ENCODE data around the gene MIER2.
A peak's percentile ranks its signal among the peaks of the same experiment; 100 is the strongest.

The MIER2 gene

DNA sequence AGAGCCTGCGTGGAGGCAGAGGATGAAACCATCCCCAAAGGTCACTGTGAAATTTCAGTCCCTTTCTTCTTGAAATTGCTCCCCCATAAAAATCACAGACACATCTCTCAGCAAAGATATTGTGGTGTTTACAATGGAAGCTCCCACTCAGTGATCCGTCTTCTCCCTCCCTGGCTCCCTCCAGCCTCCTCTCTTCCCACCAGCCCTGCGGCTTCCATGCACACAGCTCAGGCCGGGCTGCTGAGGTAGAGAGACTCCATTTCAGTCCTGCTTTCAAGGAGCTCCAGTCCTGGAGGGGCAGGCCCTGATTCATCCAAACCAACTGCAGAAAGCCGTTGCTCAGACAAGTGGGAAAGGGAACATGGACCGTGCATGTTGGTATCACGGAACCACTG, 24.0 kb upstream of the MIER2 start:
- no peak overlapping the region for H3K9ac ChIP-seq (ENCODE audit: low read depth, low read length, poor library complexity)
- H3K18ac ChIP-seq (ENCODE audit: low read length): no peak overlapping the region
- peak overlapping the region; percentile 25 for H3K14ac ChIP-seq (ENCODE audit: low read length)
- H3K27ac ChIP-seq (replicated peaks; ENCODE audit: low read length): no peak overlapping the region
- peaks cover 0 to 25% (median 0%) of the 10 kb centered on the region in 3 experiments for H3K27me3 ChIP-seq (ENCODE audit: control insufficient read depth in 3 of 3, insufficient read depth in 3 of 3, low read depth in 1 of 3, low read length in 3 of 3)
- H3K4me3 ChIP-seq (ENCODE audit: low read length in 2 of 2): no peak overlapping the region
- no peak overlapping the region for H4K91ac ChIP-seq (ENCODE audit: low read depth, low read length, poor library complexity)
- H4K8ac ChIP-seq (ENCODE audit: low read depth, low read length): no peak overlapping the region
- H3K4me1 ChIP-seq (ENCODE audit: control insufficient read depth in 2 of 2, insufficient read depth in 1 of 2, low read depth in 1 of 2, low read length in 2 of 2): no peaks in the 10 kb centered on the region
- H3K9me3 ChIP-seq (replicated peaks in 1 of 2; ENCODE audit: control insufficient read depth in 2 of 2, insufficient read depth in 1 of 2, low read depth in 1 of 2, low read length in 2 of 2): peaks cover 0 to 2% of the 10 kb centered on the region in 2 donors
- no peak overlapping the region for H3K4me2 ChIP-seq (ENCODE audit: insufficient read depth, low read length, poor library complexity, severe bottlenecking)
- H2BK15ac ChIP-seq (ENCODE audit: low read length): peak overlapping the region; percentile 30
- H3K79me1 ChIP-seq (ENCODE audit: low read depth, low read length): no peaks in the 10 kb centered on the region
- no peak overlapping the region for H3K4ac ChIP-seq (ENCODE audit: low read length)
- H2BK120ac ChIP-seq (ENCODE audit: low read depth, low read length): no peak overlapping the region
- H2AFZ ChIP-seq (ENCODE audit: low read length): peak overlapping the region; percentile 67
- no peak overlapping the region for H2AK5ac ChIP-seq (ENCODE audit: low read depth, low read length)
- no CpG with 5 or more reads among the region's 7 CpGs for WGBS, 2 donors (ENCODE audit: extremely low coverage in 2 of 2, insufficient read length in 2 of 2, insufficient replicate concordance in 1 of 2)
- DNase-seq (ENCODE audit: low spot score): no peak
- peak overlapping the region; percentile 58 for H2BK12ac ChIP-seq (ENCODE audit: low read length)
- peak overlapping the region; percentile 68 for H2BK5ac ChIP-seq (ENCODE audit: low read length)
- H3K36me3 ChIP-seq (replicated peaks in 1 of 2; ENCODE audit: control insufficient read depth in 2 of 2, insufficient read depth in 2 of 2, low read length in 2 of 2): no peaks in the 10 kb centered on the region
- H3K23ac ChIP-seq (ENCODE audit: low read depth, low read length, poor library complexity): no peak overlapping the region

GRCh38 chr19:367963-368629, 23.5 kb upstream of the MIER2 start:
- H3K27me3 ChIP-seq (ENCODE audit: control insufficient read depth in 3 of 3, insufficient read depth in 3 of 3, low read depth in 1 of 3, low read length in 3 of 3): peaks cover 0 to 21% (median 0%) of the 10 kb centered on the region in 3 experiments
- H3K79me1 ChIP-seq (ENCODE audit: low read depth, low read length): no peaks in the 10 kb centered on the region
- no peak overlapping the region for H3K4me2 ChIP-seq (ENCODE audit: insufficient read depth, low read length, poor library complexity, severe bottlenecking)
- no peak overlapping the region for H3K23ac ChIP-seq (ENCODE audit: low read depth, low read length, poor library complexity)
- H3K27ac ChIP-seq (replicated peaks; ENCODE audit: low read length): no peak overlapping the region
- peak overlapping the region; percentile 68 for H2BK5ac ChIP-seq (ENCODE audit: low read length)
- no peak overlapping the region for H2BK12ac ChIP-seq (ENCODE audit: low read length)
- no peak overlapping the region for H4K8ac ChIP-seq (ENCODE audit: low read depth, low read length)
- no peak overlapping the region for H2BK120ac ChIP-seq (ENCODE audit: low read depth, low read length)
- no peak for DNase-seq (ENCODE audit: low spot score)
- H2BK15ac ChIP-seq (ENCODE audit: low read length): peak overlapping the region; percentile 30
- no peak overlapping the region for H2AK5ac ChIP-seq (ENCODE audit: low read depth, low read length)
- no peak overlapping the region for H3K9ac ChIP-seq (ENCODE audit: low read depth, low read length, poor library complexity)
- no peak overlapping the region for H2AFZ ChIP-seq (ENCODE audit: low read length)
- H3K36me3 ChIP-seq (replicated peaks in 1 of 2; ENCODE audit: control insufficient read depth in 2 of 2, insufficient read depth in 2 of 2, low read length in 2 of 2): no peaks in the 10 kb centered on the region
- H3K4ac ChIP-seq (ENCODE audit: low read length): no peak overlapping the region
- peaks cover 0 to 2% of the 10 kb centered on the region in 2 donors for H3K9me3 ChIP-seq (replicated peaks in 1 of 2; ENCODE audit: control insufficient read depth in 2 of 2, insufficient read depth in 1 of 2, low read depth in 1 of 2, low read length in 2 of 2)
- no peak overlapping the region for H3K4me3 ChIP-seq (ENCODE audit: low read length in 2 of 2)
- no peak overlapping the region for H4K91ac ChIP-seq (ENCODE audit: low read depth, low read length, poor library complexity)
- WGBS, 2 donors (ENCODE audit: extremely low coverage in 2 of 2, insufficient read length in 2 of 2, insufficient replicate concordance in 1 of 2): no CpG with 5 or more reads among the region's 22 CpGs
- H3K18ac ChIP-seq (ENCODE audit: low read length): peak overlapping the region; percentile 76
- H3K14ac ChIP-seq (ENCODE audit: low read length): peak overlapping the region; percentile 71
- no peaks in the 10 kb centered on the region for H3K4me1 ChIP-seq (ENCODE audit: control insufficient read depth in 2 of 2, insufficient read depth in 1 of 2, low read depth in 1 of 2, low read length in 2 of 2)

DNA sequence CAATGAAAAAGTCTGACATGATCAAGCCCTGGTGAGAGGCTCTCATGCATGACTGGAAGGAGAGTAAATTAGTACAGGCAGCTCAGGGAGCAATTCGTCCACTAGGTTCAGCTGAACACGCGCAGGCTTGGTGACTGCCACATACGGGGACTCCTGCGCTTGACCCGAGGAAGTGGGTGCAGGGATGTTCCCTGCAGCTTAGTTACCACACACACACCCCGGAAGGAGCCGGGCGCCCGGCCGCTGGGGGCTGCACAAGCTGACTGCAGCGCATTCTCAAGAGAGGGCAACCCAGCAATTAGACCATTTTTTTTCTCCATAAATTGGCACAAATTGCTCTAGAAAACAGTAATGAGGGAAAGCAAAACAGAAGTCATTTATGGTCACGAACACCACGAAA, 23.0 kb upstream of the MIER2 start:
- H3K4me1 ChIP-seq (ENCODE audit: control insufficient read depth in 2 of 2, insufficient read depth in 1 of 2, low read depth in 1 of 2, low read length in 2 of 2): no peaks in the 10 kb centered on the region

GRCh38 chr19:366951-367350, 22.4 kb upstream of the MIER2 start:
- Histone ChIP-seq H3K23ac (ENCODE audit: low read depth, low read length, poor library complexity) (no peak overlapping the region), H2BK5ac (ENCODE audit: low read length) (no peak overlapping the region), H3K18ac (ENCODE audit: low read length) (no peak overlapping the region), H3K27me3 (ENCODE audit: control insufficient read depth in 3 of 3, insufficient read depth in 3 of 3, low read depth in 1 of 3, low read length in 3 of 3) (peaks cover 0 to 10% (median 0%) of the 10 kb centered on the region in 3 experiments), H3K4me1 (ENCODE audit: control insufficient read depth in 2 of 2, insufficient read depth in 1 of 2, low read depth in 1 of 2, low read length in 2 of 2) (no peaks in the 10 kb centered on the region), H2AK5ac (ENCODE audit: low read depth, low read length) (no peak overlapping the region), H3K14ac (ENCODE audit: low read length) (no peak overlapping the region), H3K4me3 (ENCODE audit: low read length in 2 of 2) (no peak overlapping the region), H3K27ac (replicated peaks; ENCODE audit: low read length) (no peak overlapping the region), H2AFZ (ENCODE audit: low read length) (no peak overlapping the region), H4K8ac (ENCODE audit: low read depth, low read length) (no peak overlapping the region), H2BK120ac (ENCODE audit: low read depth, low read length) (no peak overlapping the region), H4K91ac (ENCODE audit: low read depth, low read length, poor library complexity) (no peak overlapping the region), H3K36me3 (replicated peaks in 1 of 2; ENCODE audit: control insufficient read depth in 2 of 2, insufficient read depth in 2 of 2, low read length in 2 of 2) (no peaks in the 10 kb centered on the region), H3K4ac (ENCODE audit: low read length) (no peak overlapping the region), H3K4me2 (ENCODE audit: insufficient read depth, low read length, poor library complexity, severe bottlenecking) (no peak overlapping the region), H2BK15ac (ENCODE audit: low read length) (no peak overlapping the region), H3K9ac (ENCODE audit: low read depth, low read length, poor library complexity) (no peak overlapping the region), H2BK12ac (ENCODE audit: low read length) (no peak overlapping the region), H3K79me1 (ENCODE audit: low read depth, low read length) (no peaks in the 10 kb centered on the region), H3K9me3 (replicated peaks in 1 of 2; ENCODE audit: control insufficient read depth in 2 of 2, insufficient read depth in 1 of 2, low read depth in 1 of 2, low read length in 2 of 2) (peaks cover 0 to 2% of the 10 kb centered on the region in 2 donors)
- DNase-seq (ENCODE audit: low spot score): no peak
- no CpG with 5 or more reads among the region's 8 CpGs for WGBS, 2 donors (ENCODE audit: extremely low coverage in 2 of 2, insufficient read length in 2 of 2, insufficient replicate concordance in 1 of 2)

More for the DNA sequence above, 23.0 kb upstream of the MIER2 start:
- no peaks in the 10 kb centered on the region for H3K79me1 ChIP-seq (ENCODE audit: low read depth, low read length)
- no peak overlapping the region for H3K4me3 ChIP-seq (ENCODE audit: low read length in 2 of 2)
- H3K18ac ChIP-seq (ENCODE audit: low read length): peak overlapping the region; percentile 65
- no peak overlapping the region for H3K27ac ChIP-seq (replicated peaks; ENCODE audit: low read length)
- H3K4me2 ChIP-seq (ENCODE audit: insufficient read depth, low read length, poor library complexity, severe bottlenecking): no peak overlapping the region
- no peak overlapping the region for H4K8ac ChIP-seq (ENCODE audit: low read depth, low read length)
- no peak overlapping the region for H2AK5ac ChIP-seq (ENCODE audit: low read depth, low read length)
- no peak overlapping the region for H3K9ac ChIP-seq (ENCODE audit: low read depth, low read length, poor library complexity)
- no peak overlapping the region for H4K91ac ChIP-seq (ENCODE audit: low read depth, low read length, poor library complexity)
- DNase-seq (ENCODE audit: low spot score): no peak
- no peak overlapping the region for H3K4ac ChIP-seq (ENCODE audit: low read length)
- H2BK5ac ChIP-seq (ENCODE audit: low read length): no peak overlapping the region
- no peak overlapping the region for H3K23ac ChIP-seq (ENCODE audit: low read depth, low read length, poor library complexity)
- H2BK120ac ChIP-seq (ENCODE audit: low read depth, low read length): no peak overlapping the region
- no CpG with 5 or more reads among the region's 14 CpGs for WGBS, 2 donors (ENCODE audit: extremely low coverage in 2 of 2, insufficient read length in 2 of 2, insufficient replicate concordance in 1 of 2)
- H2BK15ac ChIP-seq (ENCODE audit: low read length): peak overlapping the region; percentile 30
- peaks cover 0 to 2% of the 10 kb centered on the region in 2 donors for H3K9me3 ChIP-seq (replicated peaks in 1 of 2; ENCODE audit: control insufficient read depth in 2 of 2, insufficient read depth in 1 of 2, low read depth in 1 of 2, low read length in 2 of 2)
- H3K14ac ChIP-seq (ENCODE audit: low read length): no peak overlapping the region
- H2BK12ac ChIP-seq (ENCODE audit: low read length): no peak overlapping the region
- H2AFZ ChIP-seq (ENCODE audit: low read length): no peak overlapping the region
- no peaks in the 10 kb centered on the region for H3K36me3 ChIP-seq (replicated peaks in 1 of 2; ENCODE audit: control insufficient read depth in 2 of 2, insufficient read depth in 2 of 2, low read length in 2 of 2)
- H3K27me3 ChIP-seq (ENCODE audit: control insufficient read depth in 3 of 3, insufficient read depth in 3 of 3, low read depth in 1 of 3, low read length in 3 of 3): peaks cover 0 to 16% (median 0%) of the 10 kb centered on the region in 3 experiments
